HG02970 (cell line): ENCODE measurements around the gene VAPA.
"Not testable (repeated sequence)": the region's sequence is repeated elsewhere in the genome, so short reads cannot be mapped to it uniquely, and the experiment has no call there.

Source experiments
- ATAC-seq: cut with Tn5 transposase; IDR thresholded peaks from one replicate; pipeline ENCODE4 v1.9.1; 2021; ENCODE audit warnings: mild to moderate bottlenecking, moderate library complexity, moderate number of reproducible peaks; ENCODE audit not compliant: unreplicated experiment, low FRiP score

VAPA gene

DNA sequence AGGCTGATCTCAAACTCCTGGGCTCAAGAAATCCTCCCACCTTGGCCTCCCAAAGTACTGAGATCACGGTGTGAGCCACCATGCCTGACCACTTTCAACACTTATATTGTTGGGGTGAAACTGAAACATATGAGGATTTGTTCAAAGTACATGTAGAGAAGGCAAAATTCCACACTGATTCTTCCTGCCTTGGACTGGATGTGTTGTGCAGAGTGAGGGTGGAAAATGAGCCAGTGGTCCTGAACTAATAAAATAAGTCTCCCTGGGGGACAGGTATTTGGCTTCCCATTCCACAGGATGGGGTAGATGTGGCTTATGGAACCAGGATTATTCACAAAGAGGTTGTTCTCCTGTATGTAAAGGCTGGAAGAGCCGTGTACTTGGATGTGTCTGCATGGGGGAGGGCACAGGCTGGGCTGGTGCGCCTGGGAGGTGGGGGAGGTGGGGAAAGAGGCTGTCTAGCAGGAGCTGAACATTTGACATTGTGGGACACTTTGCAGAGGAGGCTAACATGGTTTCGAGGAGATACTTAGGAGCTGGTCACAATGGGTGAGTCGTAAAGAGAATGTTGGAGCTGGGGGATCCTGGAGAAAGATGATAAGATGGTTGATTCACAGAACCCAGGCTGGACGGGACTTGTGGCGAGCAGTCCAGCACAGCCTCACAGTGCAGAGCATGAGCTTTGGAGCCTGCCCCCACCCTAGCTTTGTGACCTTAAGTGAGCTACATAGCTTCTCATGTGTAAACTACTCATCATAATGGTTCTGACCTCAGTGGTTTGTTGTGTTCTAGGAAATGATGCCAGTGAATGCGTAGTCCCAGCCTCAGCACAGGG lies 28.4 kb upstream of the VAPA start, which contains the start of gene TXNDC2:
Gene TXNDC2, plus strand, starts transcription at position 804 of the 835 bp plus-strand sequence. CDS start 708 bp downstream, outside the sequence.
- no peak for ATAC-seq

DNA sequence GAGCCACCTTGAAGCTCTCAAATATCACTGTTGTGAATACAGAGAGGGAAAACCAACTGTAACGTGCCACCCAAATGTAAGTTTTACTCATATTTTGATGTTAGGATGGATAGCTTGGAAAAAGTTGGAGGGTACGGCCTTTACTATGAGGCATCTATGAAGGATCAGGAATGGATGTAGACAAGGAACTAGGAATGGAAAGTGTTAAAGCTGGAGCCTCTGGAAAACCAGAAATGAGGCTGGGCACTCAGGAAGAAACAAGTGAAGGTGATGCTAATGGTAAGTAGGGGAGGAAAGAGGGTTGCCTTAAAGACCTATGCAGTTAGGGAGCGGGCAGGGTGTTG lies 27.8 kb upstream of the VAPA start:
- ATAC-seq: no peak

DNA sequence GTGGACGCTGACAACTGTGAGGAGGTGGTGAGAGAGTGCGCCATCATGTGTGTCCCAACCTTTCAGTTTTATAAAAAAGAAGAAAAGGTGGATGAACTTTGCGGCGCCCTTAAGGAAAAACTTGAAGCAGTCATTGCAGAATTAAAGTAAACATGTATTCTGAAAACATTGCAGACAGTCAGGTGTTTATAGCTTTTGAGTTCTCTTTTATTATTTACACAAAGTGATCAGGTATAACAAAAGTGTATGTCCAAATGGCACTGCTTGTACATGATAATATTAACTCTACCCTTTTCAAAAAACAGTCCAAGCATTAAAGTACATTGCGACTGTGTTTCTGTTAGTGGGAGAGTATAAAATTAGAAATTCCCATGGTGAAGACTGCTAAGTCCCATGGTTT lies 25.8 kb upstream of the VAPA start:
- no peak for ATAC-seq

DNA sequence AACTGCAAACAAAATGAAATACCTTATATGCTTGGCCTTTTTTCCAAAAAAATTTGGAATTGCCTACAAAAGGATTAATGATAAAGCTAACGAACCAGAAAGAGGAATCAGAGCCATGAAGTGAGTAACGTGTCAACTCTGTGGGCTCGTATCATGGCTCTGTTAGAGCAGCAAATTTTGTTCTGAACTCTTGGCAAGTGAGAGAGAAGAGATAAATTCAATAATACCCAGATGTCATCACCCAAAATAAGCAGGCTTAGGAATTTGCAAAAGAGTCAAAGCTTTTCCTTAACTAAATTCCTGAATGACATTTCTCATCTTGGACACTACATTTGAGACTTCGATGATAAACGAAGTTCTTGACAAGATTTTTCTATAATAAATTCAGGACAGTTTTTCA lies 23.6 kb upstream of the VAPA start:
- no peak for ATAC-seq

DNA sequence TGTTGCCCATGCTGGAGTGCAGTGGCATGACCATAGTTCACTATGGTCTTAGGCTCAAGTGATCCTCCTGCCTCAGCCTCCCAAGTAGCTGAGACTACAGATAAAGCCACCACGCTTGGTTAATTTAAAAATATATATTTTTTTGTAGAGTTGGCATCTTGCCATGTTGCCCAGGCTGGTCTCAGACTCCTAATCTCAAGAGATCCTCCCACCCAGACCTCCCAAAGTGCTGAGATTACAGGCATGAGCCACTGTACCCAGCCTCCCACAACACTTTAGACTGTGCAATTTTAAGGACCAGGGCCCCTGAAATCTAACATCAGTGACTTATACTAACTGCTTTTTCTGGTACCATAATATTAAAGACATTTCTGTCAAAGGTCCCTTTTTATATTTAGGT lies 22.9 kb upstream of the VAPA start:
- ATAC-seq: no peak

DNA sequence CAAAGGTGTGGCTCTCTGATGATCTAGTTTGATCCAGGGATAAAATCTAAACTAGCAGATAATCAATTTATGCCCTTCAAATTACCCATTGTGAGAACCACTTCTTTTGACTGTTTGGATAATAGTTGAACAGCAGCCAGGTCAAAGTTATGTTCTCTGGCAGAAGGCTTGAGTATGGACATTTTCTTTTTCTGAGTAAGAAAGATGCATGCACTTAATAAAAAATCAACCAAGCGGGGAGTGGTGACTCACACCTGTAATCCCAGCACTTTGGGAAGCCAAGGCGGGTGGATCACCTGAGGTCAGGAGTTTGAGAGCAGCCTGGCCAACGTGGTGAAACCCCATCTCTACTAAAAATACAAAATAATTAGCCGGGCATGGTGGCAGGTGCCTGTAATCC lies 22.3 kb upstream of the VAPA start:
- not testable (repeated sequence) for ATAC-seq

DNA sequence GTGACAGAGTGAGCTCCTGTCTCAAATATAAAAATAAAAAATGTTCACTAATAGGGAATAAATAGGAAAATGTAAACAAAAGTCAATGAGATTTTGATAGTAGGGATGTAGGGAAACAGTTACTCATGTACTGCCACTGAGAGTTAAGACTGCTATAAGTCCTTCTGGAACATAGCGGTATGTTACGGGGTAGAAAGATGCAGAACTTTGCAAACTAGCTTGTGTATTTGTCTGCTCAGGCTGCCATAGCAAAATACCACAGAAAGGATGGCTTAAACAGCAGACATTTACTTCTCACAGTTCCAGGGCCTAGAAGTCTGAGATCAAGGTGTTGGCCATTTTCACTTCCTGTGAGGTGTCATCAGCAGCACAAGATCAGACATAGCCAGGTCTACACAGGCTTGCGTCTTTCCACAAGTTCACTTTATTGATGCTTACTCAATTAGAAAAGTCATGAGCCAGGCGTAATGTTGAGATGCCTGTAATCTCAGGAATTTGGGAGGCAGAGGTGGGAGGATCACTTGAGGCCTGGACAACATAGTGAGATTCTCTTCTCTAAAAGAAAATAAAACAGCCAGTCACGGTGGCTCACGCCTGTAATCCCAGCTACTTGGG lies 19.3 kb upstream of the VAPA start:
- ATAC-seq: no peak

DNA sequence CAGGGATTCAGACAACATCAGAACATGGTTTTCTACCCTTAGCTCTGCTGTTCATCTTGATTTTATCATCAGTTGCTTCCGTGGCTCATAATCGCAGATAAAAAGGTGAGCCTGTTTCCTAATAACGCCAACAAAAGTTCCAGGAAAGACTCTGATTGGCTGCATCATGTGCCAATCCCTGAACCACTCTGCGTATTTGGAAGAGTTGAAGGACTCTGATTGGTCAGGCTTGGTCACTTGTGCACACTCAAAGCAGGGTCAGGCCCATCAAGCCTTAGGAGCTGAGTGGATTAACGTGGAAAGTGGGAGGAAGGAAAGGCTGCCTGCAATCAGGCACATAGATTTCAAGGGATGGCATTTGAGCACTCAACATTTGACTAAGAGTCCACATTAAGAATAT lies 16.7 kb upstream of the VAPA start:
- ATAC-seq: no peak

DNA sequence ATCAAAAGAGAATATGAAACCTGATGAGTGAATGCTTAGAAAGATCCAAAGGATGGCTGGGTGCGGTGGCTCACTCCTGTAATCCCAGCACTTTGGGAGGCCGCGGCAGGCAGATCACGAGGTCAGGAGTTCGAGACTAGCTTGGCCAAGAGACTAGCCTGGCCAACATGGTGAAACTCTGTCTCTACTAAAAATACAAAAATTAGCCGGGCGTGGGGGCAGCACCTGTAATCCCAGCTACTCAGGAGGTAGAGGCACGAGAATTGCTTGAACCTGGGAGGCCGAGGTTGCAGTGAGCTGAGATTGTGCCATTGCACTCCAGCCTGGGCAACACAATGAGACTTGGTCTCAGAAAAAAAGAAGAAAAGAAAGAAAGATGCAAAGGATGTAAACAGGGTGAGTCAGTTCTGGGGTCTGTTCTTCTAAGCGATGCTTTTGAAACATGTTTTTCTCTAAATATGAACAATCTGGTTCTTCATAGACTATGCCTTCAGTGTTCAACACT lies 16.0 kb upstream of the VAPA start:
- not testable (repeated sequence) for ATAC-seq

DNA sequence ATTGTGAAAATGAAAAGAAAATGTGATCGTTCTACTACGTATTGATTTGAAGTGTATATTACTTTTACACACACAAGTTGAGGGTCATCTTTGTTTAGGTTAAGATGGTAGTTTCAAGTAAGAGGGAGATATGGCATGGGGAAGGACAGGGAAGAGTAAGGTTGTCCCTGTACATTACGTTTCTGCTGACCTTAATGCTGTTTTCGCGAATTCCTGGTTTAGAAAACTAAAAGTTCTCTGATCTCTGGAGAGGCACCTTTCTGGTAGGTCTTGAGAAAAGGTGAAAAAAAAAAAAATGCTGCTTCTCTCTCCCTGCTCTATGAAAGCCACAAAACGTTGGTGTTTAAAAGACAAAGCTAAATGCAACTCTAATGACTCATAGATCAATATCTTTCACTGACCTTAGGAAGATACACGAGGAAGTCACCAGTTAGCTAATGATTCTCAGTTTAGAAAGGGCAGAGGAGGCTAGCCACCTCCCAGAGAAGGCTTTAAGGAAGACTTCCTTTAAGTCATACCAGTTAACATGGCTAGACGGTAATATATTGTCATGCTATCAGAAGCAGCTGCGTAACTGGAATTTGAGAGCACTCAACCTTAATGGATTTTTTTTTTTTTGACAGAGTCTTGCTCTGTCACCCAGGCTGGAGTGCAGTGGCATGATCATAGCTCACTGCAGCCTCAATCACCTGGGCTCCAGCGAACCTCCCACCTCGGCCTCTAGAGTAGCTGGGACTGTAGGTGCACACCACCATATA lies 14.8 kb upstream of the VAPA start:
- ATAC-seq: no peak

DNA sequence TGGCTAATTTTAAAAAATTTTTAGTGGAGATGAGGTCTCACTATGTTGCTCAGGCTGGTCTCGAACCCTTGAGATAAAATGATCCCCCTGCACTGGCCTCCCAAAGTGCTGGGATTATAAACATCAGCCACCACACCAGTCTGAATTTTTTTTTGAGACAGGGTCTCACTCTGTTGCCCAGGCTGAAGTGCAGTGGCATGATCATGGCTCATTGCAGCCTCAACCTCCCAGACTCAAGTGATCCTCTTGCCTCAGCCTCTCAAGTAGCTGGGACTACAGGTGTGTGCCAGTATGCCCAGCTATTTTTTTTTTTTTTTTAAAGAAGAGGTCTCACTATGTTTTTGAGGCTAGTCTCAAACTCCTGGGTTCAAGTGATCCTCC lies 14.3 kb upstream of the VAPA start:
- ATAC-seq: not testable (repeated sequence)

DNA sequence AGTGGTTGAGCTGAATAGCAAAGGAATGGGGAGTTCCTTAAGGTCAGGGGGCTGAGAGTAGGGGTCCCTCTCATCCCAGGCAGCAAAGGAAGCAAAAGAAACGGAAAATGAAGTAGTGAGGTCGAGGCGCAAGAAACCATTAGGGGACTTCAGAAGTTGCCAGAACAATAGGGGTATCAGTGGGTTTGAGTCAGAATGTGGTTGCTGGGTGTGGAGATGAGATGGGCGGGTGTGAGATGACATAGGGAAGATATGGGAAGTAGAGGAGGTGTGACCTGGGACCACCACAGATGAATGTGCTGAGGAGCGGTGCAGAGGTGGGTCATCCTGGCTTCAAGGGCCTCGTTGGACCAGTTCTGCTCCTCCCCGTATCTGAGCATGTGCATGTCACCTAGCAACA lies 13.1 kb upstream of the VAPA start:
- no peak for ATAC-seq

DNA sequence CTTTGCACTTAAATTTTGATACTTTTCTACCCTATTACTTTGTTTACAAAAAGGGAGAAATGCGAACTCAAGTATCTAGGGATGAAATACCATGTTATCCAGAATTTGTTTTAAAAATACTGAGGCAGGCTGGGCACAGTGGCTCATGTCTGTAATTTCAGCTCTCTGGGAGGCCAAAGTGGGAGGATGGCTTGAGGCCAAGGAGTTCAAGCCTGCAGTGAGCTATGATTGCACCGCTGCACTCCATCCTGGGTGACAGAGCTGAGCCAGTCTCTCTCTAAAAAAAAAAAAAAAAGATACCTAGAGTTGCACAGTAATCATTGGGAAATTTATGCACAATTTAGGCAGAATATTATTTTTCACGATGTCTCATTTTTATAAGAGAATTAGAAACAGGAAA lies 12.4 kb upstream of the VAPA start:
- ATAC-seq: no peak

DNA sequence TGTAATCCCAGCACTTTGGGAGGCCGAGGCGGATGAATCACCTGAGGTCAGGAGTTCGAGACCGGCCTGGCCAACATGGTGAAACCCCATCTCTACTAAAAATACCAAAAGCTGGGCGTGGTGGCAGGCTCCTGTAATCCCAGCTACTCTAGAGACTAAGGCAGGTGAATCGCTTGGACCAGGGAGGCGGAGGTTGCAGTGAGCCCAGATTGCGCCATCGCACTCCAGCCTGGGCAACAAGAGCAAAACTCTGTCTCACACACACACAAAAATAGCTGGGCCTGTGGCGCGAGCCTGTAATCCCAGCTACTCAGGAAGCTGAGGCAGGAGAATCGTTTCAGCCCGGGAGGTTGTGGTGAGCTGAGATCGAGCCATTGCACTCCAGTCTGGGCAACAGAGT lies 11.6 kb upstream of the VAPA start:
- not testable (repeated sequence) for ATAC-seq

DNA sequence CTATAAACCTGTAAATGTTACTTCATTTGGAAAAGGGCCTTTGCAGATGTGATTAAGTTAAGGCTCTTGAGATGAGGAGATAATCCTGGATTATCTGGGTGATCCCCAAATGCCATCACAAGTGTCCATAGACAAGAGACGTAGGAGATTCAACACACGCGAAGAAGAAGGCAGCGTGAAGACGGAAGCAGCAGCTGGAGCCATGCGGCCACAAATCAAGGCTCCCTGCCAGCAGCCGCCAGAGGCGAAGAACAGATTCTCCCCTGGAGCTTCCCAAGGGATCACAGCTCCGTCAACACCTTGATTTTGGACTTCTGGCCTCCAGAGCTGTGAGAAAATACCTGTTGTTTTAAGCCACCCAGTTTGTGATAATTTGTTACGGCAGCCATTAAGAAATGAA lies 11.0 kb upstream of the VAPA start:
- ATAC-seq: no peak

DNA sequence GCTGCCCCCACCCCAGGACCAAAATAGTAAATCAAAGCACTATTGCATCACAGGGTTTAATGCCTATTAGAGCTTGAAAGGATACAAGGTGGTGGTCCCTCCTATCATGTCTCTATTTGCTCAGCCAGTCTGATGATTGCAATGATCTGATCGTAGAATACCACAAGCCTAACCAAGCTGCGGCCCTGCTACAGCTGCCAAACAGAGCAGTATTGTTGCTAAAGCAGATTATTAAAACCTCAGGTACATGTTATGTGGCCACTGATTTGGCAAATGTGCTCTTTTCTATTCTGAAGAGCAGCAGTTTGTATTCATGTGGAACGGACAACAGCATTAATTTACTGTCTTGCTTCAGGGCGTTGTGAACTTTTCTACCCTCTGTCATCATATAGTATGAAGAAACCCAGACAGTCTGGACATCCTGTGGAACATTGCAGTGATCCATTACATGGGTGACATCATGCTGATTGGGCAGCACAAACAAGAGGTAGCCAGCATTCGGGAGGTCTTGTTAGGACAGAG lies 8.4 kb upstream of the VAPA start:
- ATAC-seq: no peak

DNA sequence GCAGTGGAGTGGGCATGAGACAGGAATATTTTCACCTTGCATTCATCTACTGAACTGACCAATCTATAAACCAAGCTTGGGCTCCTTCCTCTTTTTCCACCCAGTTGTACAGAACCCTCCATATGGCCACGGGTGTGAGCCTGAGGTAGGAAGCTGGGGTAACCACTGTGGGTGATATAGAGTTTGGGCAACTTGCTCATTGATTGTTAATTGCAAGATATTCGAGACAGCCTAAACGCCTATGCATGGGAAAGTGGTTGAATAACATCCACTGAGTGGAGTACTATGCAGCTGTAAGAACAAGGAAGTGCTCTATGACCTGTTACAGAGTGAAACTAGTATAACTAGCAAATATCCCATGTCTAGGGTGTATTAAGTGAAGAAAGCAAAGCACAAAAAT lies 7.3 kb upstream of the VAPA start:
- ATAC-seq: no peak

DNA sequence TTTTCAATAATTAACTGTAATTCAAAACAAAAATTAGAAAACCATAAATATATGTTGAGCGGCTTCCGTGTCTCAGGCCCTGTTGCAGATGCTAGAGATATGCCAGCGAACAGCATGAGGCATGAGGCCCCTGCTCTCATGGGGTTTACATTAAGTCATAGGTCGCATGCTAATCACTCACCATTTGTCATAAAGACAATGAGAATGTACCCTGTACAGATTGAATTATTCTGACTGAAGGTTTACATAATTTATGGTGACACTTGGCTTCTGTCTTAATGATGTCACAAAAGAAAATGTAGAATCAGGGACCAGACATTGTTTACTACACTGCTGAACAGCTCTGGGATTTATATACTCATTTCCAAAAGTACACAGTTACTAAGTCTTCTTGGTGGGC lies 5.9 kb upstream of the VAPA start:
- no peak for ATAC-seq

DNA sequence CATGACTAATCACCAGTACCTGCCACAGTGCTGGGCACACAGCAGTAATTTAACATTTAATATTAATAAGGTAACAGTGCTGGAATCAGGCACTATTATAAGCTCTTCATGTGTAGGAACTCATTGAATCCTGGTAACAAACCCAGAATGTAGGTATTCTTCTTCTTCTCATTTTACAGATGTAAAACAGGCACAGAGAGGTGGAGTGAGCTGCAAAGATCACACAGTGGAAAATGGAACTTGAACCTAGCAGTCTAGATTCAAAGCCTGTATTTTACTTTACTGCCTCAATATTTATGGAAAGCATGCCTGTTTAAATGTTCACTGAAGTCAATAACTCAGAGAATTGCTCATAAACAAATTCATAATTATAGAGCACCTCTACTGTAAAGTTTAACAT lies 3.7 kb upstream of the VAPA start:
- ATAC-seq: no peak

DNA sequence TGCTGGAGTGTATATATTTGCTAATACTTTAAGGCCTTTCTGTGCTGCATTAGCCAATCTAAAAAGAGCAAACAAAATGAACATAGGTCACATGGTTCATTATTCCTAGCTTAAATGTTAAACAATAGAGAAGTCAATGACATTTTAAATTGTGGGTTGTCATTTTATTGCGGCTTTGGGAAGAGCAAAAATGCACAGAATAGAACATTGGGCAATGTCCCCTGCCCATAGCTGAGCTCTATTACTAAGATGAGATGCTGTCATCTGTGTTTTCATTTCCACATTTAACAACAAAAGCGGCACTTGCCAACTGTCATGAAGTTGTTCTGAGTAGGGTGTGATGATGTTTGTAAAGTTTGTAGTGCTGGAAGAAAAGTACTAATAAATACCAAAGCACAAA lies 3.2 kb upstream of the VAPA start:
- no peak for ATAC-seq

DNA sequence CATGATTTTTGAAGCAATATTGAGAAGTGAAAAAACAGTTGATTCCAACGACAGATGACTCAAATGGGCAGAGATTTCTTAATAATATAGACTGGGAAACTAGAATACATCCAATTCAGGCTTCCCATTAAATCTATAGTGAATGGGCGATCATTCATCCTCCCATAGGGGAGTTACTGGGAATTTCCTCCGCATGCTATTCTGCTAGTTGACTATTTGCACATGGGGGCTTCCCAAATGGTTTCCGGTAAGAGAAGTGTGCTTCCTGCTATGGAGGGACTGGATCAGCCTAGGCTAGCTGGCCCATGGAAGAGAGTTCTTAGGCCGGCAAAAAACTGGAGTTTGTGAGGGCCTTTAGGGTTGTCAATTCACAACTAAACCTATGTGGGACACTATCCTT lies 2.6 kb upstream of the VAPA start:
- no peak for ATAC-seq
